Activated naive CD8-positive, alpha-beta T cell treated with anti-CD3 and anti-CD28 coated beads, Interleukin-2, amount 10 ng/mL, durations not matched to agents 7 days and 5 days (primary cell): Measurements from ENCODE around the gene IP6K2. TPM values are rescaled to one million over a fixed set of nuclear protein-coding genes. Genes with fewer than 3 reads are reported as not detected.

Experiments
- ATAC-seq: fragments of 150-1000 bp; cut with Tn5 transposase; one replicate; pipeline ENCODE4 v1.10.0; 2021; ENCODE audit warnings: low read depth, moderate library complexity
- POLR2A ChIA-PET: fragments of 350-600 bp; sonication (Branson Sonifier 250); formaldehyde crosslinking; loops from one replicate; lab custom pipeline; 2021; ENCODE audit warnings: antibody characterized with exemption; lab: Charles Lee
- DNase-seq: peaks from one replicate; pipeline ENCODE4 v3.0.0; 2021
- H3K27ac Mint-ChIP-seq: one replicate; pipeline ENCODE4 v1.8.0; 2022; ENCODE audit warnings: mild to moderate bottlenecking, mixed read lengths
- H3K27me3 Mint-ChIP-seq: one replicate; pipeline ENCODE4 v1.8.0; 2022; ENCODE audit warnings: mild to moderate bottlenecking, moderate library complexity, mixed read lengths
- H3K36me3 Mint-ChIP-seq: one replicate; pipeline ENCODE4 v1.8.0; 2021; ENCODE audit warnings: mild to moderate bottlenecking, mixed read lengths
- H3K4me1 Mint-ChIP-seq: one replicate; pipeline ENCODE4 v1.8.0; 2021; ENCODE audit warnings: mixed read lengths
- H3K4me3 Mint-ChIP-seq: one replicate; pipeline ENCODE4 v1.8.0; 2022; ENCODE audit warnings: mild to moderate bottlenecking, moderate library complexity, mixed read lengths
- H3K9me3 Mint-ChIP-seq: one replicate; pipeline ENCODE4 v1.8.0; 2021; ENCODE audit warnings: mixed read lengths
- microRNA-seq: library from miRNA; unstranded; fragments of <30 nt; microRNA quantifications from one replicate; pipeline ENCODE4 v1.2.0, GENCODE V29; 2022
- total RNA-seq, 2 experiments: library from RNA; stranded (reverse); gene quantifications; one replicate each; pipeline ENCODE4 v1.2.3, GENCODE V29; 2021

IP6K2 gene
- total RNA-seq, 2 experiments from 2014 or later, result 68.4 to 72.0 TPM

DNA sequence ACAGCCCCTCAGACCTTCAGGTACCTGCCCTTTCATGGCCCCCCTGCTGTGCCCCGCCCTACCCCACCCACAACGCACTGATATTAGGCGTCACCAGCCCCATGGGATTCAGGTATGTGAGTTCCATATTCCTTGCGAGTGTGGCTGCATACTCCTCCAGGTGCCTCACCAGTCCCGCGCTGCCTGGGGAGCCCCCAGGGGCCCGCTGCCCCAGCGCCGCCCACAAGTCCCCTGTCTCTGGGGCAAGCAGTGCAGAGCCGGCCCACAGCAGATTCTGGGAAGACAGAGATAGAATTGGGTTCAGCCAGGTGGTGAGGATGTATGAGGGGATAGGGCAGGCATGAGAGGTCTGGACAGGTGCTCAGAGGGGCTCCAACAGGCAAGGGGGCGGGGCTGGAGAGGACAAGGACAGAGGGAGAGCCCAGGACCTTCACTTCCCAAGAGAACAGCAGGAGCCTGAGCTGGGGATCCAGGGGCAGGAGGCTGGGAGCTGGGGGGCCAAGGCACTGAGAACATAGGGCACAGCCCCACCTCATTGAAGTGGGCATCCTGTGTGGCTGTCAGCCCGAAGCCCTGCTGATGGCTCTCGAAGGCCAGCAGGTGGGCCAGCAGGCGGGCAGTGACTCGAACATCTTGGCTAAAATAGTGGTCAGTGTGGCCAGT, 68.7 kb downstream of the IP6K2 start:
- POLR2A ChIA-PET, result interaction anchor here (1.0 kb wide), 1 partner anchor 13 kb away, joined by 3 read pairs; the partner anchor contains the start of gene SLC26A6
- Mint-ChIP-seq H3K4me3 (no peak overlapping the region), H3K4me1 (no peaks in the 10 kb centered on the region), H3K27me3 (no peaks in the 10 kb centered on the region), H3K27ac (no peak overlapping the region), H3K36me3 (peaks cover 3% of the 10 kb centered on the region), H3K9me3 (no peaks in the 10 kb centered on the region)
- no peak for ATAC-seq
- no peak for DNase-seq

DNA sequence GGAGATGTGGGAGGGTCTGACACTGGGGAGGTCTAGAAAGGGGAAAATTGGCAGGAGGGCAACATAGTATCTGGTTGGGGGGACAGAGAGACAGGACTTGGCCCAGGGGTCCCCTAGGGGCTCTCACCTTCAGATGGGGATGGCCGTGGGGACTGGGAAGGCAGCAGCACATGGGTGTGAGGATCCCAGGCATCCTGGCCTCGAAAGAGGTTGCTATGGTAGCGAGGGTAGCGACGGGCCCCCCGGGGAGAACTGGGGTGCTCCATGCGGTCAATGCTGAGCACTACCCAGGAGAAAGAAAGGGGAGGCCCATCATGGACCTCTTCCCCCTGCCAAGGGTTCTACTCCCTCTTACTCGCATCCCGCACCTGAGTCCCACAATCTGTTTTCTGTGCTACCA, 69.3 kb downstream of the IP6K2 start:
- Mint-ChIP-seq H3K9me3 (no peaks in the 10 kb centered on the region), H3K4me1 (no peaks in the 10 kb centered on the region), H3K4me3 (no peak overlapping the region), H3K27me3 (no peaks in the 10 kb centered on the region), H3K36me3 (peaks cover 2% of the 10 kb centered on the region), H3K27ac (no peak overlapping the region)
- POLR2A ChIA-PET, result no interaction called here
- DNase-seq, result no peak
- no peak for ATAC-seq

DNA sequence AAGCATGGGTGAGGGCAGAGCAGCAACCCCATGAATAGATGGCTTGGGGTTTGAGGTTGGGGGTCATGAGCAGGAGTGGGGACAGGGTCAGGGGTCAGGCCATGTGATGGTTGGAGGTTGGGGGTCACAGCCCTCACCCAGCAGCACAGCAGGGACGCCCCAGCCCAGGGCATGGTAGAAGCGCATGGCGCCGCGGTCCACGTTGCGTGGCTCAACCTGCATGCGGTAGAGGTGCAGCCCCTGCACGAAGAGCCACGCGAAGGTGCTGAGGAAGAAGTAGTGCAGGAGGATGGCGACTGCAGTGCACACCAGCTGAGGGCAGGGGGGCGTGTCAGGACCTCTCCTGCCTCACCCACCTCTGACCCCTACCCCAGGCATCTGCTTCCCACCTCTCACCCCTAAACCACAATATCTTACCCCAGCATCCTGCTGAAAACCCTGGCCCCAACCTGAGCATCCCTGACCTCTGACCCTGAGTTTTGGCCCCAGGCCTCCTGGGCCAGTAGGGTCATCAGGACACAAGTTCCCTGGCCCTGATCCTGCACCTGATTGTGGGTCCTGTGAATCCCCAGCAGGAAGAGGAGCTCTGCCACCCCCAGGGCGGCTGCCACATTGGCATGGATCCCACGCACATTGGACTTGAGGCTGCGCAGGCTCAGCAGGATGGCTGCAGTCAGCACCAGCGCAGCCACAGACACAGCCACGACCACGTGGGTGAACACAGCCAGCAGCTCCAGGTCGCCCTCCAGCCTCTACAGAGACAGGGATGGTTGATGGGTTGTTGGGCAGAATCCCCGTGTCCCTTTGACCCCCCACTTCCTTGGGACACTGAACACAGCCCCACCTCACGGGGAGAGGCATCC, 71.9 kb downstream of the IP6K2 start:
- H3K27ac Mint-ChIP-seq, result no peak overlapping the region
- H3K36me3 Mint-ChIP-seq, result peaks cover 2% of the 10 kb centered on the region
- H3K9me3 Mint-ChIP-seq, result no peaks in the 10 kb centered on the region
- POLR2A ChIA-PET, result no interaction called here
- no peak overlapping the region for H3K4me3 Mint-ChIP-seq
- ATAC-seq (no peak), DNase-seq (no peak)
- H3K27me3 Mint-ChIP-seq, result no peaks in the 10 kb centered on the region
- no peaks in the 10 kb centered on the region for H3K4me1 Mint-ChIP-seq

DNA sequence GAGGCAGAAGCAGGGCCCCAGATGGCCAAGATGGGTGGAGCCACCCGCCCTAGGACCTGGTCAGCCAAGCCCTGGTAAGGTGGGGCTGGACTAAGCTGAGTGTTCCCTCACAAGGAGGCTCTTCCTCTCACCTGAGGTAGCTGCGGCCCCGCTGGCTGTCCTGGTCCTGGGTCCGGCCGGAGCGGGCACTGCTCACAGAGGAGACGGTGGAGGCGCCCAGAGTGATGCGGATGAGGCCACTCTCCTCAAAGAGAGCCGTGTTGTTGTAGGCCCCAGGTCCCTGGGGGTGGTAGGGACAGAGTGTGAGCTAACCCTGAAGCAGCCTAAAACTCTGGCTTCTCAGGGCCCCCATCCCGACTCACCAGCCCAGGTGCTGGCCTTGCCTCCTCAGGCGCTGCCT, 74.4 kb downstream of the IP6K2 start:
- Mint-ChIP-seq H3K27ac (no peak overlapping the region), H3K9me3 (no peaks in the 10 kb centered on the region), H3K4me1 (no peaks in the 10 kb centered on the region), H3K27me3 (no peaks in the 10 kb centered on the region), H3K4me3 (no peak overlapping the region), H3K36me3 (peaks cover 2% of the 10 kb centered on the region)
- POLR2A ChIA-PET, result no interaction called here
- no peak for DNase-seq
- no peak for ATAC-seq

DNA sequence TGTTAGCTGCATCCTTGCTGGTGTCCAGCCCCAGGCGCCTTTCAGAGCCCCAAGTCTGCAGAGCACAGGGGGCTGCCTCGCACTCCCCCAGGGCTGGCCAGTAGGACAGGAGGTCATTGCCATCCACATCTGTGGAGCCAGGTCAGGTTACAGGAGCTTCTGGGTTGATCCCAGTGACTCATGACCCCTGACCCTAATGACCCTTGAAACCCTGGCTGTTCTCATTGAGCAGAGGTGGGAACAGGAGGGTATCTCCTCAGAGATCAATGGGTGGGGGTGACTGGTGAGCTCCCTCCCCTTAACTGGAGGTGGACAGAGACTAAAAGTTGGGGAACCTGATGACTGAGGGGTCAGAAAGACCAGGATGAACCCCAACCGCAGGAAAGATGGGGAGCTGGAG, 75.6 kb downstream of the IP6K2 start:
- DNase-seq (no peak), ATAC-seq (no peak)
- Mint-ChIP-seq H3K36me3 (peaks cover 2% of the 10 kb centered on the region), H3K4me1 (no peaks in the 10 kb centered on the region), H3K27ac (no peak overlapping the region), H3K4me3 (no peak overlapping the region), H3K9me3 (no peaks in the 10 kb centered on the region), H3K27me3 (no peaks in the 10 kb centered on the region)
- POLR2A ChIA-PET, result interaction anchor here (0.6 kb wide), 1 partner anchor 27 kb away, joined by 5 read pairs; no protein-coding TSS in a partner anchor

DNA sequence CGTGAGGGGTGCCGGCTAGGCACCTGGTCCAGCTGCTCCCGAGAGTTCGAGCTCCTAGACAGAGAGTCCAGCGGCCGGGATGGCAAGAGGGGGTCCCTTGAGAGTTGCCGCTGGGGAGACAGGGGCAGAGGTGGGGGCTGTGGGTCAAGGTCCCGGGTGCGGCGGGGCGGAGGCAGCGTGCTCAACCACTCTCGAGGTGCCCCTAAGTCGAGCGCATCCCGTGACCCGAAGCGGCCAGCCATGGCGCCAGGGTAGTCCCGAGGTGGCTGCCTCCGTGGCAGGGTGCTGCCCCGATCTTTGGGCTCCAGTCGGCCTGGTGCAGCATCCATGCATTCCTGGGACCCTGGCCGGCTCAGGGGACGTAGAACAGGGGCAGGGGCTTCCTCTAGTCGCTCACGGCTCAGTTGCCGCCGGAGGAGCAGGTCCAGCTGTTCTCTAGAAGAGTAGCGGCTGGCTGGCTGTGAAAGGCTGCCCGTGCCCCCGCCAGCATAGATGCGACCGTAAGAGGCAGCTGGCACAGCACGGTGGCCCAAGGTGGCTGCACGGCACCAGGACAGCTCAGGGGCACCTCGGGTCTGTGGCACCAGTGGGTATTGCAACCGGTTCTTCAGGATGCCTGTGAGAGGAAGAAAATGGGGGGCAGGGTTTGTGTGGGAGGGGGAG, 76.9 kb downstream of the IP6K2 start:
- no peak for DNase-seq
- H3K9me3 Mint-ChIP-seq, result no peaks in the 10 kb centered on the region
- H3K4me3 Mint-ChIP-seq, result no peak overlapping the region
- H3K4me1 Mint-ChIP-seq, result peaks cover 5% of the 10 kb centered on the region
- ATAC-seq, result no peak
- H3K27me3 Mint-ChIP-seq, result no peaks in the 10 kb centered on the region
- peaks cover 2% of the 10 kb centered on the region for H3K36me3 Mint-ChIP-seq
- no peak overlapping the region for H3K27ac Mint-ChIP-seq
- POLR2A ChIA-PET, result no interaction called here

Small RNA genes within 50 kb of the gene (microRNA-seq; reads per million reads assigned to microRNA genes)
- not detected for gene MIR4793

Other genes starting within 250 kb of the IP6K2 start
- 100 to 1,000 TPM; 215 to 224 TPM for gene SHISA5, start 213.0 kb downstream of the IP6K2 start, total RNA-seq
- 10 to 100 TPM; 56.8 to 60.7 TPM for gene PFKFB4, start 160.4 kb downstream of the IP6K2 start, total RNA-seq
- not detected for gene UCN2, start 153.4 kb downstream of the IP6K2 start, total RNA-seq
- 1 to 10 TPM; 1.0 to 1.6 TPM for gene COL7A1, start 121.9 kb downstream of the IP6K2 start, total RNA-seq
- gene UQCRC1, start 107.6 kb downstream of the IP6K2 start, total RNA-seq, result 100 to 1,000 TPM; 144 to 148 TPM
- gene TMEM89, start 95.5 kb downstream of the IP6K2 start, total RNA-seq, result not detected
- gene SLC26A6, start 81.8 kb downstream of the IP6K2 start, total RNA-seq, result 10 to 100 TPM; 54.4 to 54.7 TPM
- gene CELSR3, start 54.3 kb downstream of the IP6K2 start, total RNA-seq, result 10 to 100 TPM; 15.6 to 16.2 TPM
- 10 to 100 TPM; 46.9 to 48.7 TPM for gene NCKIPSD, start 31.3 kb downstream of the IP6K2 start, total RNA-seq
- gene PRKAR2A, start 130.7 kb upstream of the IP6K2 start, total RNA-seq, result 10 to 100 TPM; 37.0 to 37.6 TPM
- gene SLC25A20, start 181.7 kb upstream of the IP6K2 start, total RNA-seq, result 10 to 100 TPM; 27.5 to 28.3 TPM
- 100 to 1,000 TPM; 108 to 118 TPM for gene ARIH2, start 201.6 kb upstream of the IP6K2 start, total RNA-seq